ENCODE results near the gene FAM184B.
"Not testable (repeated sequence)": the region's sequence is repeated elsewhere in the genome, so short reads cannot be mapped to it uniquely, and the experiment has no call there.

FAM184B gene

DNA sequence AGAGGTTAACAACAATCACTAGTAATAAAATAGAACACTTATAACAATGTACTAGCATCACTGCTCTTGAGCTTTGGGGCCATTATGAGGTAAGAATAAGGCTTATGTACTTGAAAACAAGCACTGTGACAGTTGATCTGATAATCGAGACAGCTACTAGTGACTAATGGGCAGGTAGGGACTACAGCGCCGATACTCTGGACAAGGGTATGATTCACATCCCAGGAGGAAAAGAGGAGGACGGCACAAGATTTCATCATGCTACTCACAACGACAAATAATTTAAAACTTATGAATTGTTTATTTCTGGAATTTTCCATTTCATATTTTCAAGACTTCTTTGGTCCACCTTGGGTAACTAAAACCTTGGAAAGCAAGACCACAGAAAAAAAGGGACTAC lies 62.3 kb downstream of the FAM184B start:
- no peak for DNase-seq

DNA sequence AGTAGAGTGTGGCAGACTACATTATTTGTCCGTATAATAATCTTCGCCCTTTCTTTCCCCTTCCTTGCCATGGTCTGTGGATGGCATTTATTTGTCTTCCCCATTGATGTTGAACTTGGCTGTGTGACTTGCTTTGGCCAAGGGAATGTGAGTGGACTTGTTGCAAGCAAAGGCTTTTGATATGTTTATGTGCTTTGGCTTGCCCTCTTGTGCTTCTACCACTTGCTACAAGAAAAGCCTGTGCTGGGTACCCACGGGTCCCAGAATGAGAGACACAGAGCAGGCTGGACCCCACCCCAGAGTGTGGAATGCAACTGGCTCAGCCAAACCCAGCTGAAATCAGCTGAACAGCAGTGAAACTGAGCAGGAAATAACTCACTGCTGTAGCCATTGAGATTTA lies 63.0 kb downstream of the FAM184B start:
- peak in 2 of 58 donors; percentile 6 to 12 for DNase-seq

DNA sequence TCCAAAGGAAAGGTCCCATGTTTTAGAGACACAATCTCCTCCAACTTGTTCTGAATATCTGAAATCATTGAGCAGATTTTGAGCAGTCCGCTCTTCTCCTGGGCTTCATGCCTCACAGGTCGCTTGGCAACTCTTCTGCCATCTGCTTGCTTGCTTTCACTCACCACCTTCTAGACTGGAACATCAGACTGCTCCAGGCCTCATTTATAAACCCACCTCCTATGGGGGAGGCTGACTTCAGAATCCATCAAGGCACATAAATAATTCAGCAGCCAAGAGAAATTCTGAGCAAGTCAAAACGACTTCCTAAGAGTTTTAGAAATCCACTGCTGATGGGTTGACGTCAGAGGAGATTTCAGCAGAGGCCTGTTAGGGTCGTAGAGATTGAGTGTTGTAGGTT lies 64.1 kb downstream of the FAM184B start:
- DNase-seq: peak in 22 of 58 donors; percentile 1 to 61 (median 18)

DNA sequence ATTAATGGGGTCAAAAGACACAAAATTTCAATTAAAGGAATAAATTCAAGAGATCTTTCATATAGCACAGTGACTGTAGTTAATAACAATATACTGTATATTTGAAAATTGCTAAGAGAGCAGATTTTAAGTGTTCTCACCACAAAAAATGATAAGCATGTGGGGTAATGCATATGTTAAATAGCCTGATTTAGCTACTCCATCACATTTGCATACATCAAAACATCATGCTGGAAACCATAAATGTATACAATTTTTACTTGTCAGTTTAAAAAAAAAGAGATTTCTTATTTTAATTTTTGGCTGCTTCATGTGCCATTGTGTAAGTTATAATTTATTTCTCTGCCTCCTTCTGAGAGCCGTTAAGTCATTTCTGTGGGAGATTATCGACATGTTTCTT lies 65.9 kb downstream of the FAM184B start:
- no peak for DNase-seq

DNA sequence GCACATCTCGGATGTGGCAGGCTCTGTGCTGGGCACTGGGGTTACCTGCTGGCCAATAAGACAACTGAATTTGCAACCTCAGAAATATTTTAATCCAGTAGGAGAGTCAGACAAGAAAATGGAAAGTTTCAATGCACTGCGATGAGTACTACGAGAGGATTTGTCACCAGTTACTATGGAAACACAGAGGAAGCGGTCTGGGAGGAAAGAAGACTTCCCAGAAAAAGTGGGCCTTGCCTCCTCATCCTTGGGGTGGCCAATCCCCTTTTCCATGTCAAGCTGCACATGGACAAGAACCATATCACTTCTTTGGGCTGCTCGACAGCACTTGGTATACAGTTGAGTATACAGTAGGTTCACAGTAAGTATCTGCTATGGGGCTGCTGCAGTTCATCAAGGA lies 67.6 kb downstream of the FAM184B start:
- DNase-seq: no peak

DNA sequence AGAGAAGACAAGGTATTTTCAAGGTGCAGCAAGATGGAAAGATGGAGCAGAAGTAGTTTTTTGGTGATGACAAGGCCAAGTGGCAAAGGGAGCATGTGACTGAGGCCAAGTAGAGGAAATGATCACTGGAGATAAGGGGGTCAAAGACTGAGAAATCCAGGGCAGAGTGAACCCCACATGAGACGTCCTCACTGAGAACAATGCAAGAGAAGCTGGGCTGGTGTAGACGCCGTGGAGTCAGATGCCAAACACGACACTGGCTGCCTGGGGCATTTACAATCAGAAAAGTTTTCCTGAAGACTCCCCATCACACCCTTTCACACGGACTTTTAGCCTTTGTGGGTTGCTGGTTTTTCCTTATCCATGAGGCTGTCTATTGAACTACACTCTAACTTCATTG lies 69.3 kb downstream of the FAM184B start:
- no peak for DNase-seq

DNA sequence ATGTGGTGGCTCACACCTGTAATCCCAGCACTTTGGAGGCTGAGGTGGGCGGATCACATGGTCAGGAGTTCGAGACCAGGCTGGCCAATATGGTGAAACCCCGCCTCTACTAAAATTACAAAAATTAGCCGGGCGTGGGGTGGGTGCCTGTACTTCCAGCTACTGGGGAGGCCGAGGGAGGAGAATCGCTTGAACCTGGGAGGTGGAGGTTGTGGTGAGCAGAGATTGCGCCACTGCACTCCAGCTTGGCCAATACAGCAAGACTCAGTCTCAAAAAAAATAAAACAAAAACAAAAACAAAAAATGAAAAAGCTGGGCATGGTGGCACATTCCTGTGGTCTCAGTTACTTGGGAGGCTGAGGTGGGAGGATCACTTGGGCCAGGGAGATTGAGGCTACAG lies 70.2 kb downstream of the FAM184B start:
- not testable (repeated sequence) for DNase-seq

DNA sequence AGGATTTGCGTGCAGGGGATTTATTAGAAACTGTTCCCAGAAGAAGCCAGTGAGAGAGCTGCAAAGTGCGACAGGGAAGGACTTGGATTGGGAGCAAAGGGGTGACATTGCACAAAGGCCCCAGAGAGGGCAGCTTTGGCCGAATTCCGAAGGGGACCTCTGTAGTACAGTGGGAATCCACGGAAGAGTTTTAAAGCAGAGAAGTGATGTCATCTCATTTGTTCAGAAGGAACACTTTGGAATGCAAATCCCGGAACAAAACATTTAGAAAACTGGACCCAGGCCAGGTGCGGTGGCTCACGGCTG lies 71.7 kb downstream of the FAM184B start:
- DNase-seq: no peak

DNA sequence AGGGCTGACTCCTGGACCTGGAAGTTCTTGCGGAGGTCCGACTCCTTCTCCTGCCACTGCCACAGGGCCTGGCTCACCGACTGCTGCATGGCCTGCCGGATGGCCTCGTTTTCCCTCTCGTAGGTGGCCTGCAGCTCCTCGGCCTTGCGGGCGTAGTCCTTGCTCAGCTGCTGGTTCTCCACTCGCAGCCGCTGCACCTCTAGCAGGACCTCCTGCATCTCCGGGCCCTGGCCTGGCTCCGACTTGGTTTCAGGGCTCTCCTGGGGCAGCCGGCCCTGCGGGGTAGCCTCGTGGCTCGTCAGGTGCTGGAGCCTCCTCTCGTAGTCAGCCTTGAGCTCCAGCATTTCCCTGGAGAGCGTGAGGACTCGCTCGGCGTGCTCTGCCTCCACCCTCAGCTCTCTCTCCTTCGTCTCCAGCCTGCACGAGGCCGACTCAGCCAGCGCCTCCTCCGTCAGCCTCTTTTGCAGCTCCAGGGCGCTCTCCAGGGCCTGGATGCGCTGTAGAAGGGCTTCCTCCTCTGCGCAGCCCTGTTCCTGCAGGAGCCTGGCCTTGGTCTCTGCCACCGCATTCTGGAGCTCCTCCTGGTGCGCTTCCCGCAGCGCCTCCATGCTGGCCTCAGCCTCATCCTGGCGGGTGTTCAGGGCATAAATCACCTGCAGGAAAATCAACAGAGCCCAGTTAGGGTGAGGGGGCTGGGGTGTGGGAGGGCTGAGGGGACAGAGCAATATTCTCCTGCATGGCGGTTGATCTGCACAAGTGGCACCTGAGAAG lies 72.2 kb downstream of the FAM184B start:
- DNase-seq: no peak

DNA sequence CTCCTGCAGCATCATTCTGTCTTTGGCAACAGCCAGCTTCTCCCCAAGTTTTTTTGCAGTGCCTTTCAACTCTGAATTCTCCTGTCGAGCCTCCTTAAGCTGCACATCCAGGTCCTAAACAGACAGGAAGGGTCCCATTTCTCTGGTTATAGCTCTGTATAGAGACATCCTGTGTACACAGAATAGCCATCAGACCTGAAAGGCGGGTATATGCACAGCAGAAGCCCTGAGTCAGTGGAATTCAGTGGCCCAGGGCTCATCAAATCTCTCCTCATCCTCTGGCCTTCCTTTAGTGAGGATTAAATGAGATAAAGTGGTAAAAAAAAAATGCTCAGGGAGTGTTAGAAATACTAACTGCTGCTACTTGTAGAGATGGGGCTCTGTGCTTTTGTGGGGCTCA lies 73.8 kb downstream of the FAM184B start:
- DNase-seq: no peak

DNA sequence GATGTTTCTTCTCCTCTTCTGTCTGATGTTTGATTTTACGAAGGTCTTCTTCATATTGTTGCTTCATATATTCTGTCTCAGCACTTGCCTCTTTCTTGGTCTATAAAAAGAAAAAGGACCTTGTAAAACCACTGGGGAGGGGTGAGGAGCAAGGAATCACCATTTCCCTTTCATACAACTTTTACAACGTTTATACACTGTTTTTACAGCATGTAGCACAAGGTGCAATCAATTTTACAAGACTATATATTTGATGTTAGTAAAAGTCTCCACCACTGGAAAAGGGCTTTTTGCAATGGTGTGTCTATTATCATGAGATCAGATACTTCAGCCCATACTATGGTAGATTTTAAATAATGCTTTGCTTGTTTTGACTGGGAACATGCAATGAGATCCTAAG lies 76.3 kb downstream of the FAM184B start:
- DNase-seq: no peak

DNA sequence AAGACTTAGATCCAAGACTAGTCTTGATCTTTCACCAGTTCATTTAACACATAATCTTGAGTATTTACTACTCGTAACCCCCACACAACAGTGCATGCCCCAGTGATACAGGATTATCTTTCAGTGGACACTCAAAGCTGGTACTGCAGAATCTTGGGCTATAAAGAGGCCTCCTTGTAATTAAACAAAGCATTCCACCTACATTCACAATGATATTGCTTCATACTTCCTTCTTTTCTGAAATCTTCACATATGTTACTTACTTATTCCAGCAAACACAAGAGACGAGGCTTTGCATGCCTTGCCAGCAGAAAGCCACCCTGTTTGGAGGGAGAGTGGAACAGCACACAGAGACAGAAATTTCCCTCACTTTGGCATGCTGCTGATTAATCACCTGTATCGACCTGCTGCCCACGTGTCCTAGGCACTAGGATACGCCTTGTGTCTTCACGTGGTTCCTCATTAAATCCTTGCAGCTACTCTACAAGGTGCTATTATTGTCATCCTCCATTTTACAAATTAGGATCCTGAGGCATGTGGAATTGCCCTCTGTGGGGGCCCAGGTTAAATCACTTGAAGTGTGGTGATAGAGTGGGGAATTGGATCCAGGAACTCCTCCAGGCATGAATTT lies 77.3 kb downstream of the FAM184B start:
- peak in 1 of 58 donors; percentile 12 for DNase-seq

DNA sequence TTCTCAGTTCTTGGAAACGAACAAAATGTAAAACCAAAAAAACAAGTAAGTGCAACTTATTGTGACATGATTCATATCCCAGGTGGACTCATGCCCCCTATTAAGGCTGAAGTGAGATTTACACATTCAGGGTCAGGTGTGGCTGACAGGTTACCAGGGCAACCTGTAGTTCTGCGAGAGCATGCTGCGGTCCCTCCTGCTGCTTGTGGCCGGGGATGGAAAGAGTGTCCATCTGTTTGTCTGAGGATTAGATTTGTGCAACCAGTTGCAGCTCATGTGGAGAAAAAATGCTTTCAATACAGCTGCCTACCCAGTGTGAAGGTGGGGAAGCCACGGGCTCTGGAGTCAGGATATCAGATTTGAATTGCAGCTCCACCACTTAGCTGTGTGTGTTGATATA lies 78.8 kb downstream of the FAM184B start:
- DNase-seq: no peak

DNA sequence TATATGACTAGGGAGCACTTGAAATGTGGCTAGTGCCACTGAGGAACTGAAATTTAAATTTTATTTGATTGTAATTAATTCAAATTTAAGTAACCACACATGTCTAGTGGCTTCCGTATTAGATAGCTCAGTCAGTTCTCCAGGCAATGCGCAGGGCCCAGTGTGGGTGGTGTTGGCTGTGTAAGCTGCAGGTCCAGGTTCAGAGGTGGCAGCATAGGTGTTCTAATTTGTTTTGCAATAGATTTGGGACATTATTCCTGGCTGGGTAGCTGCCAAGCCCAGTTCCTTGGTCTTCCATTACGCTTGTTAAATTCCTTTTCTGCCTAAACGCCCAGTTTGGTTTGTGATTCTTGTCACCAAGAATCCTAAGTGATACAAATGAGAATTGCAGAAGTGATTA lies 79.5 kb downstream of the FAM184B start:
- no peak for DNase-seq

DNA sequence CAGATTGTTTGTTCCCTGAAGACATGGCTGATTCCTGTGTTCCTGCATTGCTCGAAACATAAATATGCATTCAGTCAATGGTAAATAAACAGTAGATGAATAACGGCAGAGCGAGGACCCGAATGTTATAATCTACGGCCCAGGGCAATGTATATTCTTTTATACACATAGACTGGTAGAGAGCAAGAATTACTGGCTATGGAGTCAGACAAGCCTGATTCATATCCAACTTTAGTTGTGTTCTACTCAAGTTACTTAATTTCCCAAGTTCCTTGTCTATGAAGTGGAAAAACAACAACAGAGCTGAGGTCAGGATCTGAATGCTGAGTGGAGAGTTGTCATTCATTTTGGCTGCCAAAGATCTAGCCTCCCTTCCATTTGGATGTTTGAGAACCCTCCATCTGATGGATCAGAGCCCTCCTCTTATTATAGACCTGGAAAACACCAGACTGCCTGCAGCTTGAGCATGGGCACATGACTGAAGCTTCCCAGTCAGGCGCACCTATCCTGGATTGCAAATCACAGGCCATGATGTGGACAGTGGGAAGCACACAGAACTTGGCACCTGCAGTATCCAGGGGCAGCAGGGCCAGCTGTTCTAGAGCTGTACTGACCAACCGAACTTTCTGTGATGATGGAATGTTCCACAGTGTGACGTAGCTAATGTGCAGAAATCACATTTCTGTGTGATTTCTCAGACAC lies 80.1 kb downstream of the FAM184B start:
- DNase-seq: no peak

DNA sequence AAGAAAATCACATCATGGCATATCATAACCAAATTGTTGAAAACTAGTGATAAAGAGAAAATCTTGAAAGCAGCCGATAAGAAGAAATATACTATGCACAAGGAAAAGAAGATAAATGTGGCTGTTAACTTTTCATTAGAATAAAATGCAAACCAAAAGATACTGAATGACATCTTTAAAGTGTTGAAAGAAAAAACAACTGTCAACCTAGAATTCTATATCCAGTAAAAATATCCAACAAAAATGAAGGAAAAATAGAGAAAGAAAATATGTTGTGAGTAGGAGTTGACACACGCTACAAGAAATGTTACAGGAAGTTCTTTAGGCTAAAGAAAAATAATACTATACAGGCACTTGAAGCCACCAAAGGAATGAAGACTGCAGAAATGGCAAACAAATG lies 82.0 kb downstream of the FAM184B start:
- DNase-seq: no peak

DNA sequence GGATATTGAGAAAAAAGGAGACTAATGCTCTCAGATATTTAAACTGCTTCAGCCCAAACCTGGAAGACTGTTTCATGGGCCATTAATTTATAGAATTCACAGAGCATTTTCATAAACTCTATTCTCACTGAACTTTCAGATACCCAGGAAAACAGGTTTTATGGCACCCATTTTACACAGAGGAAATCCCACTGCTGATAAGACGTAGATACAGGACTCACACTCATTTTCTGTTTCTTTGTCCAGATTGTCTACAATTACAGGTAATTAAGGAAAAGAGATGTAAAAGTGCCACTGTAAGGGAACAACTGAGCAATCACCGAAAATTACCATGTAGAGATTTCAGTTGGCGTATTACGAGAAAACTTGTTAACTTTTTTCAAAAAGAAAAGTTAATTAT lies 83.3 kb downstream of the FAM184B start:
- DNase-seq: no peak

DNA sequence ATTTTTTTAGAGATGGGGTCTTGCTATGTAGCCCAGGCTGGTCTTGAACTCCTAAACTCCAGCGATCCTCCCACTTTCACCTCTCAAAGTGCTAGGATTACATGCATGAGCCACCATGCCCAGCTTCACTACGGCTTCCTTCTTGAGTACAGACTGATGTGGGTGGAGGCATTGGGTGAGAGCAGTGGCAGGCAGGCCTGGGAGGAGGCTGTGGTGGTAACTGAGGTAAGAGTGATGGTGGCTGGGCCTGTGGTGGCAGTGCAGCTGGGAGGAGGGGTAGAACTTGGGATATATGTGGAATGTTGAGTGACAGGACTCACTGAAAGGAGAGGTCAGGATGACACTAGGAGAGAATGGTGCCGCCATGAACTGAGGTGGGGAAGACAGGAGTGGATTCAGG lies 86.1 kb downstream of the FAM184B start:
- DNase-seq: no peak

DNA sequence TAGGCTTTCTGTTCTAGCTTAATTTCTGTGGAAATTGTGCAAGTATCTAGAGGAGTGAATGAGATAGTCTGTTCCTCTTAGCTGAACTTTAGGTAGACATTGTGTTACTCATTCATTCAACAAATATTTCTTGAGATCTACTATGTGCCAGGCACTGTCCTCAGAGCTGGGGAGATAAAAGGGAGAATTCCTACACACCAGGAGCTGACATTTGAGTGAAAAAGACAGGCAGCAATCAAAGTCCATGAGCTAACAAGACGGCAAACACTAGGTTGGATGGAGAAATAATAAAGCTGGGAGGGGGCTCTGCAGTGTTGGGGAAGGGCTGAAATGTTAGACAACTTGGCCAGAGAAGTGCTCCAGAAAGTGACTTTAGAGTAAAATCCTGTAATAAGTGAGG lies 86.9 kb downstream of the FAM184B start:
- no peak for DNase-seq

DNA sequence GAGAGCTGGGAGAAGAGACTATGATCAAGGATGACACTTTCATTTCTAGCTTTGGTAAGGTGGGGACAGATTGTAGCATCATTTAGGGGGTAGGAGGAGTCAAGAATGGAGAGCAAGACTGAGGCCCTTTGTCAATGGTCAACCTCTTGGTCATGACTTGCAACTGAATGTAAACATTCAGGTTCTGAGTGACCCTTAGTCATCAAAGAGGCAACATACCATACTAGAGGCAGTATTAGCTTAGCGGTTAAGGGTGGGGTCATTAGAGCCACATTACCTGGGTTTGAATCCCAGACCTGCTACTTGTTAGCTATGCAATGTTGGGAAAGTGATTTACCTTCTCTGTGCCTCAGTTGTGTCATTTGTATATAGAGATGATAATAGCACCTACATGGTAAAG lies 90.5 kb downstream of the FAM184B start:
- DNase-seq: no peak

DNA sequence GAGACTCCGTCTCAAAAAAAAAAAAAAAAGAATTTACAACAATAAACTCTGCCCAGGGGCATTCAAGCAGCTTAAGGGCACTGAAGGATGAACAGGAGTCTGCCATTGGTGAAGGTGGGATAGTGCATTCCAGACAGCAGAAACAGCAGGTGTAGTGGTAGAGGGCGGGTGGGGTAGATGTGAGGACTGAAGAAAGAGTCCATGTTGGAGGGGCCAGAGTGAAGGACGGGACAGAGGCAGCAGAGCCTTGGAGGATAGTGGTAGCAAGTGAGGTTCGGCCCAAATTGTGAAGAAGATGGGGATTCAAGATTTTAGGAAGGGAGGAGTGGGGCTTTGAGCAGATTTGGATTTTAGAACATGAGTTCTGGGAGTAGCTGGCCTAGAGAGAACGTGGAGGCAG lies 91.3 kb downstream of the FAM184B start:
- DNase-seq: no peak

DNA sequence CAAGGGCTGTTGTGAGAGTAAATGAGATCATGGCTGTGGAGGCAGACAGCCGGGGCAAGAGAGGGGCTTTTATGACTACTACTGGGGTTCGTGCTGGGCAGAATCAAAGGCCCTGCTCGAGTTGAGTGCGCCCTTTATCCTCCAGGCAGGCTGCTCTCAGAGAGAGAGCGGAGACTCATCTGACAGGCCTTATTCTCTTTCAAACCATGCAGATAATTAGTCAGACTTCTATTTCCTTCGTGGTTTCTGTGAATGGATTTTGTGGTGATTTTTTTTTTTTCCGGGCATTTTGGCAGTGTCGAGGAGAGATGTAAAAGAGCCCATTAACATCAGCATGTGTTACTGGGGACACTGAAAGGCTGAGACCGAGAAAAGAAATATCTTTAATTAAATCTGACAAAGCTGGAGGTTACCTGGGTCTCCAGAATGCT lies 93.4 kb downstream of the FAM184B start:
- DNase-seq: peak in 19 of 58 donors; percentile 4 to 45 (median 14)

All from anterior cingulate cortex (tissue), 58 donors.